Dermis blood vessel endothelial cell (primary cell): ENCODE results near the gene TRIM31. TPM values are rescaled to one million over a fixed set of nuclear protein-coding genes. Genes with fewer than 3 reads are reported as not detected.

Experiments used
- DNase-seq: peaks from one replicate; pipeline ENCODE4 v3.0.0; 2010
- total RNA-seq: library from RNA; depleted of rRNA; stranded (reverse); fragments of >200 nt; gene quantifications from 2 replicates; pipeline ENCODE4 v1.2.3, GENCODE V29; 2014

Gene TRIM31
- total RNA-seq = not detected in 2 replicates

DNA sequence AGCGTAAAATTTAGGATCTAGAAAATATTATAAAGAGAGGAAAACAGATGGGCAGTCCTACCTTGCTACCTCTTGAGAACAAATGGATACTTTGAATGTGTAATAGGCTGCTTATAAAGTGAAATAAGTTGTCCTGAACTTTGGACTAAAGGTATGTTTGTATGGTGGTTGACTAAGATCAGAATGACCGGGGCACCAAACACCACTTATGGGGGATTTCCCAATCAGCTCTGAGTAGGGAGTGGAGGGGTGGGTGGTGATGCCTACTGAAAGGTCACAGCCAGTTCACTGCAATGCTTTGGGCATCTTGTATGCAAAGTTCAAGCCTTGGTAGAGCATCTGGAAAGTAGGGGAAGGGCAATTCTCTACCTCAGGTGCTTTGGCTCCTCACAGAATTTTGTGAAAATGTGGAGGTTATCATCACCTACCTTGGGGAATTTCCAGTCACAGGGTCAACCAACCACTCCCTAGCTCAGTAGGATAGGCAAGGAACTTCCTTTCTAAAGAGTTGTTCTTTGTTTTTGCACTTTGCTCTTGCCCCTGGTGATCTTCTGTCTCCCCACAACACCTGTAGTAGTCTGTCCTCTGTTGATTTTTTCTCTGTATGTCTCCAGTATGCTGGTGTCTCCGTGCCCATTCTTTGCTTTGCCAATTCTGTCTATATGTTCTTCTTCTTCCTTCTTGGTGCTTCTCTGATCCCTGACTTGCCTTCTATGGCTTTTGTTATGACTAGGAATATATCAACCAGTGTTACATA, at the start of gene TRIM31:
Gene TRIM31, minus strand, starts transcription at position 88 of the 757 bp plus-strand sequence. CDS start 285 bp downstream, outside the sequence.
- no peak for DNase-seq

- no peak for DNase-seq
Observed at GRCh38 chr6:30162265-30163089, 49.6 kb upstream of the TRIM31 start.

- no peak for DNase-seq
Observed at GRCh38 chr6:30160785-30161531, 48.1 kb upstream of the TRIM31 start, which contains the start of gene TRIM10. TSS of gene TRIM10 (minus strand) at chr6:30161211. CDS start at chr6:30160858, 353 bp downstream.

GRCh38 chr6:30160008-30160784, 47.3 kb upstream of the TRIM31 start:
- no peak for DNase-seq

DNA sequence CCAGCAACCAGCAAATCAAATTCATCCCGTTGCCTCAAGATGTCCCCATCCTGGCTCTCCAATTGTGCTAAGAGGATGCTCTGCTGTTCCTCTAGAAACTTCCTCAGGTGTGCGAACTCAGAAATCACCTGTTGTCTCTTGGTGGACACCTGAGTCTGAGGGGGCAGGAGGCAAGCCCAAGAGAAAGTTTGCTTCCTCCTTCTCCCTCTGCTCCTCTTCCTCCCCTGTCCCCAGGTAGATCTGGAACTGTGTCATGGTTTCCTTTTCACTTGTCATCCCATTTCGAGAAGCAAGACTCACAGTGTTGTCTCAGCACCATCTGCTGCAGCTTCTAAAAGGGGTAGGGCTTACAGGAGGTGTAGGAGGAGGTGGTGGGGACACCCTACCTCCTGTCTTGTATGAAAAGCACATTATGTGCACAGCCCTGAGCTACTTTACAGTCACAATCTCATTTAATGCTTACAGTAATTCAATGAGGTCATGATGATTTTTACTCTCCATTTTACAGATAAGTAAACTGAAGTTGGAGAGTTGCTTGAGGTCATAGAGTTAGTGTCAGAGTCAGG, 45.7 kb upstream of the TRIM31 start:
- no peak for DNase-seq

DNA sequence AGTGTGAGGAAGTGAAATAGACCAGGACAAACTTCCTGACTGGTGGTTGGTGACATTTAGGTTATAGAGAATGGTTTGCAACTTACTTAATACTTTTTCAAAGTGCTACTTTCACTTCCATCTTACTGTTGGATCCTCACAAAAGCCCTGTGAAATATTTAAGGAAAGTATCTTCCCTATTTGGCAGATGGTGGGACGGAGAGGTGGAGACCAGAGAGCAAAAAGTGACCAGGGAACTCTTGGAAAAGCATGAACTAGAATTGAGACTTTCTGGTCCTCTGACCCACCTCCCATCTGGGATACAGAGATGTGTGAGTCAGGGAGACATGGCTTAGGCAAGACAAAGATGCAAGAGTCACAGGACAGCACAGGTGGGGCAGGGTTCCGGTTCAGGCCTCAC, 45.1 kb upstream of the TRIM31 start:
- DNase-seq = no peak

GRCh38 chr6:30157581-30157980, 44.7 kb upstream of the TRIM31 start:
- no peak for DNase-seq

- no peak for DNase-seq
Observed at GRCh38 chr6:30156774-30157173, 43.9 kb upstream of the TRIM31 start.

DNA sequence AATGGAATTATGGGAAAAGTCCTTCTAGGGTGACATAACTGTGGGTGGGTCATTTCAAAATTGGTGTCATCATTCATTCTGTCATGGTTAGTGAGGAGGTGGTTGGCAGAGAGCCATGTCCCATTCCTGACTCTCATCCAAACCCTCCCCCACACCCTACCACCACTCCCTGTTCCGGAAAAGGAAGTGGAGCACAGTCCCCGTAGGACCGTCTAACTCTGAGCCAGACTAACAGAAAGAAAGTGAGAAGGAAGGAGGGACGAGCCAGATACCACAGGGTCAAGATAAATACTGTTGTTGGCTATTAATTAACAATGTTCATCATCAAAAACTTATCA, 43.3 kb upstream of the TRIM31 start:
- peak; percentile 52 for DNase-seq

DNA sequence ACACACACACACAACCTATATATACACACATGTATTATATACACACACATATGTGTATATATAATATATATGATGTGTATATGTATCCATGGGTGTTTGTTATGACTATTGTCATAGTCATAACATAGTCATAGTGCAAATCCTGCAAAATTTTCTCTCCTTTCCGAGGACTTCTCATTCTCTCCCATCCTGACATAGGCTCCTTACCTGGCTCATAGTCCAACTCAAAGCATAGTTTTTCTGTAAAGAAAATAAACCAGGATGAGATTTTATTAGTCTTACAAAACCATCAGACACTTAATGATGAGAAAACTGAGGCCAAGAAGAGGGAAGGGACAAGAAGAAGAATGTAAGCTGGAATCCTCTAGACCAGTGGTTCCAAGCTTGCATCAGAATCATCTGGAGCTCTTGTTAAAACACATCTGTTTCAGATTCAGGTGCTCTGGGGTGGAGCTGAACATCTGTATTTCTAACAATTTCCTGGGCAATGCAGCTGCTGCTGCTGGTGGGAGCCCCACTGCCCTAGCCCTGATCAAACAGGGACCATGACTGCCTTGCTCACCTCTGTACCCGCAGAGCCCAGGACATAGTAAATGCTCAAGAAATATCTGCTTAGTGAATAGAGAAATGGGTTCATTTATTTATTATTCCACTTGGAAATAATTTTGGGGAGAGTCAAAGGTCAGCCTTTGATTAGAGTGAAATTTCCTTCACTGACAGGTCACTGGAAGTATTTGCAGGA, 42.8 kb upstream of the TRIM31 start:
- no peak for DNase-seq

DNA sequence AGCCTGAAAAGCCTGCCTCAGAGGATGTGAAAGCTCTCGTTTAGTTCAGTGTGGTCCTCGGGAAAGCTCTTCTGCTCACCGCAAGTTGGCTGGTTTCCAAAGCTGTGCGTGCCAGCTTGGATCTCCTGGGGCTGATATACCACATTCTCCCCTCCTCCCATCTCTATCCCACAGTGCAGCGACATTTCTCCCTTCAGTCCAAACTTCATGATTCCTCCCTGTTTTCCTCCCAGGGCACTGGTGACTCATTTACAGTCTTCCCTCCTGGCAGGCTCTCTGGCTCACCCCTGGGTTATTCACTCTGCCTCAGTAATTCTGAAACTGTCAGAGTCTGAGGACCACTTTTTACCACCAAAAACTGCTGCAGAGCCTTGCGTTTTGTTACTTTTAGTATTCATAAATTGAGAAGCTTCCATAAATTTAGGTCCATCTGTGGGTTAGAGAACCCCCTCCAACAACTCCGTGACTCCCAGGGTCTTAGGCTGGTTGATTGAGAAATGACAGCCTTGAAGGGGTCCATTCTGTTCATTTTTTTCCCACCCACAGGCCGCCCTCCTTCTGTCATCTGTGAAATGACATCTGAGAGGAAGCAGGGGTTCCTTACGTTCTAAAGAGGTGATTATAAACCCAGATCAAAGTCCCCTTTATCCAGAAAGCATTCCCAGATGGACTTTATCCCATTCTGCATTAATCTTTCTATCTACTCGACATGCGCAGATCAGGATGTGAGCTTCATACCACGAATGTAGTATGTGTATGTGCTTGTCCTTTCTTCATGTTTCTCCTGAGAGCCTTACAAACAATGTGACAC, 42.0 kb upstream of the TRIM31 start:
- peak; percentile 55 for DNase-seq

DNA sequence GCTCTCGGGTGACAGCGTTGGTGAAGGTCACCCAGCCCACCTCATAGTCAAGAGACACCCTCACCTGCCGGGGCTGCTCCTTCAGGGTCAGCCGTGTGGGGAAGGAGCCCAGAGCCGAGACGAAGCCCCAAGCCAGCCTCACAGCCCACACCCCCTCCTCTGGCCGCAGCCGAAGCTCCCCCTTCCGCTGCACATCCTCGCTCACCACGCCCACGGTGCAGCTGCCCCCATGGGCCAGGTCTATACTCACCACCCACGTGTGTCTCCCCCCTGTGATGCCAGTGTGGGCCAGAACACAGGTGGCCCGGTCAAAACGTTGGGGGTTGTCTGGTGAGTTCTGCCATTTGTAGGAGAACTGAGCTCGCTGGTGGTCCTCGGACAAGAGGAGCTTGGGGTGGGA, 41.2 kb upstream of the TRIM31 start:
- no peak for DNase-seq

DNA sequence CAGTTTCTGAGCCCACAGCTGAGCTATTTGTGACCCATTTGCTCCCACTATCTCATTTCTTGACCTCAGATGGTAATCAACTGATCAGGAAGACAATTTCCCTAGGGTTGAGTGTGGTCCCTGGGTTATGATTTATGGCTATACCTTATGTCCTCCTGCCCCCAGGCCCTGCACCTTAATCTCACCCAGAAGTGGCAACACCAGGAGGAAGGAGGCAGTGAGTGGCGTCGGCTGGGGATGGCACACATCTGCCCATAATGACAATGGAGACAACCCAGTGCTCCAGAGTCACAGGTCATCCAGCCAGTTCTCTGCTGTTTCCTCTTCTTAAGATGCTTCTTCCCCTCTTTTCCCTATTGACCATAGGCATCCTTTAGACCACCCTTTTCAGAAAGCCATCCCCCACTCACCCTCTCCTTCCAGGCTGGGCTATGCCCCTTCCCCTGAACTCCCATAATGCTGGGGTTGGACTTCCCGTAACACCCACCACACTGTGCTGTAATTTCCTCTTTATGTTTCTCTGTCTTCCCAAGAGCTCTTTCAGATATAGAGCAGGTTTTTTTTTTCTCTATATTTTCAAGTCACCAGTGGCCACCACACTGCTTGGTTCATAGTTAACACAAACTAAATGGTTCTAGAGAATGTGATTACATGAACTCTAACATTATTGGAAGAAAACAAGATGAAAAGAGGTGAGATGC, 40.2 kb upstream of the TRIM31 start:
- DNase-seq = no peak

DNA sequence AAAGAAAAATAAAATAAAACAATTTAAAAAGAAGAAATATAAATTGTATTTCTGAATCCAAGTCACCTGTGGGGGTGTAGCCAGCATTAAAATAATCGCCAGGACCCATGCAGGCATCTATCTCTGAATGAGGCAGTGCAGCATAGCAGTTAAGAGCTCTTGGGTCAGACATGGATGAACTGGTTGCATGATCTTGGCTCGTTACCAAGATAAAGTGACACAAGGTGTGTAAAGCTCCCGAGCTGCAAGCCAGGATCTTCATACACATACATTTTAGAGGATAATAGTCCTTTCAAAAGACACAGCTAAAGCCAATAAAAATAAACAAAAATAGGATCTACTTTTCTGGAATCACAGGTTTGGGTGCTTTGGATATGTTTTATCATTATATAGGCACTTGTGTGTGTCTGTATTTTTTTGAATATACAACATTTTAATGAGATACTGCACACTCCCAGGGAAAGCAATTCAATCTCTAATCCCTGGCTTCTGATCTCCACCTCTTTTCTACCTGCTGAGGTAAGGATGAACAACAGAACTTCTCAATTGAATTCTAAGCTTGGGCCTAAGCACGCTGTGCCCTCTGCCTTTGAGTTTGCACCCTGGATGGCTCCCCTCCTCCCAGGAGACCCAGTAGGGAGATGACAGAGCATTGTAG, 39.3 kb upstream of the TRIM31 start:
- DNase-seq = no peak

DNA sequence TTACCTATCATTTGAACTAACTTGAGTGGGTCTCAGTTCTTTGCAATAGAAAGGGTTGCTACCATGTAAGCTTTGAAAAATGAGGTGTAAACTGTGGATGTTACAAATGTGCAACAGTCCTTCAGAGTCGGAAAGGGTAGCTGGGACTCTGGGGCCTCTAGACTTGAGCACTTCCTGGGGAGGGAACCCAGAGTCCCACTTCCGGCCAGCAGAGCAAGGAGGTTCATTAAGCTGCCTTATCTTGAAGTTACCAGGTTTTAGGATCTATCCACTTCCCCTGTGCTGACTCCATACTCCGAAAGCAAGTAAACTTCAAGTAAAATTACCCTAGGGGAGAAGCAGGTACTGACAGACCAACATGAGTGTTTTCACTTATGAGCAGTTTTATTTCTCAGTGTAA, 38.7 kb upstream of the TRIM31 start:
- DNase-seq = no peak

DNA sequence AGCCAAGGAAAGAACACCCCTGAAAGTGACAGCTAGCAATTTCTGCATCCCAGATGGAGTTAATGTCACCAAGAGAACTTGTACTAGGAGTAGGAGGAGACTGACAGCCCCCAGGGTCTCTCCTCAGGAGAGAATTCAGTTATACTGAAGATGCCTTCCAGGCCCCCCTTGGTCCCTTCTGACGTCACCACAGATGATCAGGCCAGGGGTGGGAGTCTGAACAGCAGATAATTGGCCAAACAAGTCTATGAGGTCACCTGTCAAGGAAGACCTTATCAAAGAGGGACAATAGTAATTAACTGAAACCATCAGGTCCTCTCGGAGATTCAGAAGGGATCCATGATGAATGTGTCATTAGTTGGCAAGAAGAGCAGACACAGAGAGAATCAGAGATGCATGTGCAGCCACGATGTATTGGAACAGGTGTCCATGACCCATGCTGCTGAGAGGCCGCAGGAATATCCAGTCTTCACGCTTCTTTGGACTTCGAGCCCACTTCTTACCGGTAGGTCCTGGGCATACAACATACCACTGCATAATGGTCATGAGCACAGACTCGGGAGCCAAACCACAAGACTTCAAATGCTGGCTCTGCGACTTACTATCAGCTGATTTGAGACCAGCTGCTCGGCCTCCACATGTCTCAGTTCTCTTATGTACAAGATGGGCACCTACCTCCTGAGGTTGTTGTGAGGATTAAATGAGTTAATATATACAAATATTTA, 37.9 kb upstream of the TRIM31 start:
- DNase-seq = no peak

DNA sequence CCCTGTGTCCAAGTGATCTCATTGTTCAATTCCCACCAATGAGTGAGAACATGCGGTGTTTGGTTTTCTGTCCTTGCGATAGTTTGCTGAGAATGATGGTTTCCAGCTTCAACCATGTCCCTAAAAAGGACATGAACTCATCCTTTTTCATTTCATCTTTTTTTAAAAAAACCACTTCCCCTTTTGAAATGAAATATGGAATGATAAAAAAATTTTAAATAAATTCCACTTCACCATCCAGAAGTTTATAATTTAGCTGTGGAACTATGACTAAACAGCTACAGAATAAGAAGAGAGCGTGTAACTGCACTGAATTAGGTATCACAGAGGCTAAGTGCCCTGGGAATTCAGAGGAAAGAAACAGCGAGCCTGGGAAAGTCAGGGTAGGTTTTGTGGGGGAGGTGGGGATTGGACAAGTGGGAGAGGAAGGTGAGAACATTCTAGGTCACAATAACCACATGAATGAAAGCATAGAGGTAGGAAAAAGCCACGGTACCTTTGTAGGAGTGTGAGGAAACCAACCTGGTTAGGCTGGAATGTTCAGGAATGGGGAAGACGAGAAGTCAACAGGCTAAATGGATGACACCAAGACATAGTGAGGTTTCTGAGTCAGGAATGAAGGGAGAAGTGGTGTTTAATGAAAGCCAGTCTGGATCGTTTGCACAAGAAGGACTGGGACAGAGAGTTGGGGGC, 37.1 kb upstream of the TRIM31 start:
- no peak for DNase-seq

- DNase-seq = no peak
Observed at GRCh38 chr6:30149234-30149633, 36.3 kb upstream of the TRIM31 start.
